Stimulated activated CD8-positive, alpha-beta memory T cell treated with anti-CD3 and anti-CD28 coated beads, Interleukin-15, amount 100 ng/mL, for 24 hours (primary cell): ENCODE measurements around the gene GZMA.
"Not testable (repeated sequence)": the region's sequence is repeated elsewhere in the genome, so short reads cannot be mapped to it uniquely, and the experiment has no call there.

Source experiments
- DNase-seq: peaks from one replicate; pipeline ENCODE4 v3.0.0-alpha.2; 2020; ENCODE audit warnings: low read depth

GZMA gene

GRCh38 chr5:55102348-55102747 lies at the start of gene GZMA:
GZMA (plus strand) TSS chr5:55102646; CDS start chr5:55102683, 37 bp downstream.
- DNase-seq: no peak

GRCh38 chr5:55055183-55055582 lies 47.3 kb upstream of the GZMA start:
- no peak for DNase-seq

- DNase-seq: peak; percentile 13
These were observed 40.2 kb upstream of the GZMA start for GRCh38 chr5:55062039-55062779.

- DNase-seq: no peak
These were observed 39.1 kb upstream of the GZMA start for GRCh38 chr5:55063220-55063863.

GRCh38 chr5:55063899-55064298 lies 38.5 kb upstream of the GZMA start:
- DNase-seq: no peak

- DNase-seq: no peak
These were observed 37.9 kb upstream of the GZMA start for GRCh38 chr5:55064523-55064922.

GRCh38 chr5:55066277-55066676 lies 36.2 kb upstream of the GZMA start:
- no peak for DNase-seq

- DNase-seq: no peak
These were observed 31.5 kb upstream of the GZMA start for GRCh38 chr5:55070968-55071367.

GRCh38 chr5:55071413-55071812 lies 31.0 kb upstream of the GZMA start:
- no peak for DNase-seq

- DNase-seq: no peak
These were observed 29.8 kb upstream of the GZMA start for GRCh38 chr5:55072666-55073065.

GRCh38 chr5:55073211-55073610 lies 29.2 kb upstream of the GZMA start:
- DNase-seq: no peak

- no peak for DNase-seq
These were observed 20.9 kb upstream of the GZMA start for GRCh38 chr5:55081541-55081940.

- DNase-seq: not testable (repeated sequence)
These were observed 13.1 kb upstream of the GZMA start for GRCh38 chr5:55089301-55089700.

GRCh38 chr5:55091011-55091410 lies 11.4 kb upstream of the GZMA start:
- DNase-seq: not testable (repeated sequence)

GRCh38 chr5:55096182-55096581 lies 6.3 kb upstream of the GZMA start:
- DNase-seq: no peak

GRCh38 chr5:55096861-55097260 lies 5.6 kb upstream of the GZMA start:
- DNase-seq: no peak

- not testable (repeated sequence) for DNase-seq
These were observed 1.3 kb upstream of the GZMA start for GRCh38 chr5:55101148-55101547.

GRCh38 chr5:55101556-55102276 lies 730 bp upstream of the GZMA start:
- no peak for DNase-seq

GRCh38 chr5:55104036-55104772 lies 1.8 kb downstream of the GZMA start:
- DNase-seq: no peak

GRCh38 chr5:55104946-55105701 lies 2.7 kb downstream of the GZMA start:
- DNase-seq: no peak

GRCh38 chr5:55105976-55106375 lies 3.5 kb downstream of the GZMA start:
- DNase-seq: not testable (repeated sequence)

- no peak for DNase-seq
These were observed 6.2 kb downstream of the GZMA start for GRCh38 chr5:55108661-55109060.
